ENCODE measurements around the gene RNF220. TPM values are rescaled to one million over a fixed set of nuclear protein-coding genes. Genes with fewer than 3 reads are reported as not detected.
"Not testable (repeated sequence)": the region's sequence is repeated elsewhere in the genome, so short reads cannot be mapped to it uniquely, and the experiment has no call there.

RNF220 gene
- total and polyA plus RNA-seq, 7 donors: 49.5 to 122 (median 82.8) TPM

GRCh38 chr1:44554706-44555105, 149.7 kb downstream of the RNF220 start:
- intact Hi-C loops (cut with DNase I): no loop called here
- H3K4me1 ChIP-seq: no peaks in the 10 kb centered on the region
- WGBS, 2 donors: 67 to 75% methylated on average over 2 of the region's 2 CpGs
- H3K4me3 ChIP-seq: no peak overlapping the region
- H3K27me3 ChIP-seq: peaks cover 0 to 21% (median 2%) of the 10 kb centered on the region in 3 donors
- DNase-seq: no peak
- H3K36me3 ChIP-seq: no peaks in the 10 kb centered on the region
- no peak overlapping the region for H3K27ac ChIP-seq
- no peaks in the 10 kb centered on the region for H3K9me3 ChIP-seq
- TF ChIP-seq POLR2A (IDR thresholded peaks at IDR 0.05) (no peak), CTCF (IDR thresholded peaks at IDR 0.05) (no peak), EP300 (IDR thresholded peaks at IDR 0.05) (no peak), POLR2AphosphoS5 (IDR thresholded peaks at IDR 0.05) (no peak)

GRCh38 chr1:44557778-44558177, 152.7 kb downstream of the RNF220 start:
- 81 to 83% methylated on average over 6 of the region's 6 CpGs for WGBS, 2 donors
- H3K36me3 ChIP-seq: no peaks in the 10 kb centered on the region
- no peak for TF ChIP-seq POLR2AphosphoS5 (IDR thresholded peaks at IDR 0.05)
- no peak for TF ChIP-seq EP300 (IDR thresholded peaks at IDR 0.05)
- TF ChIP-seq POLR2A (IDR thresholded peaks at IDR 0.05): no peak
- TF ChIP-seq CTCF (IDR thresholded peaks at IDR 0.05): no peak
- peaks cover 0 to 32% (median 5%) of the 10 kb centered on the region in 3 donors for H3K27me3 ChIP-seq
- H3K27ac ChIP-seq: no peak overlapping the region
- no peak for DNase-seq
- intact Hi-C loops (cut with DNase I): no loop called here
- no peaks in the 10 kb centered on the region for H3K4me1 ChIP-seq
- H3K4me3 ChIP-seq: no peak overlapping the region
- H3K9me3 ChIP-seq: no peaks in the 10 kb centered on the region

GRCh38 chr1:44558883-44559282, 153.8 kb downstream of the RNF220 start:
- 70 to 76% methylated on average over 6 of the region's 6 CpGs for WGBS, 2 donors
- Histone ChIP-seq H3K9me3 (no peaks in the 10 kb centered on the region), H3K4me3 (no peak overlapping the region), H3K27ac (no peak overlapping the region), H3K27me3 (peaks cover 0 to 32% (median 5%) of the 10 kb centered on the region in 3 donors), H3K36me3 (no peaks in the 10 kb centered on the region), H3K4me1 (no peaks in the 10 kb centered on the region)
- no peak for DNase-seq
- intact Hi-C loops (cut with DNase I): no loop called here
- TF ChIP-seq CTCF (IDR thresholded peaks at IDR 0.05) (no peak), POLR2A (IDR thresholded peaks at IDR 0.05) (no peak), POLR2AphosphoS5 (IDR thresholded peaks at IDR 0.05) (no peak), EP300 (IDR thresholded peaks at IDR 0.05) (no peak)

DNA sequence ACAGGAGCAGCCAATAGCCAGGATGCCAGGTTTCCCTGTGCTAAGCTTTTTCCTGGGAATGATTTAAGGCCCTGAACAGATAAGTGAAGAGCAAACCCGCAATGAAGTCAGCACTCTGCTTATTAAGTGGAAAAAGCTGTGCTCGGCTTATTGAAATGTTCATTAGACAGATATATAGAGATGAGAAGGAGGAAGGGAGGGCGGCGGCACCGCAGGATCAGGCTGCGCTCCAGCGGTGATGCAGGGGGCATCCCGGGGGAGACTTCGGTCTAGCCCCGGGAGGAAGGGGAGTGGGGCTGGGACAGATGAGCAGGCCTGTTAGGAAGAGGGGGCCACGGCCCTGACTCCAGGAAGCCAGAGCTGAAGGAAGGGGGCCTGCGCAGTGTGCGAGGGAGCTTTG, 154.3 kb downstream of the RNF220 start:
- TF ChIP-seq EP300 (IDR thresholded peaks at IDR 0.05) (no peak), POLR2A (IDR thresholded peaks at IDR 0.05) (no peak), POLR2AphosphoS5 (IDR thresholded peaks at IDR 0.05) (no peak), CTCF (IDR thresholded peaks at IDR 0.05) (no peak)
- Histone ChIP-seq H3K27me3 (peaks cover 0 to 32% (median 5%) of the 10 kb centered on the region in 3 donors), H3K36me3 (no peaks in the 10 kb centered on the region), H3K9me3 (no peaks in the 10 kb centered on the region), H3K27ac (no peak overlapping the region), H3K4me3 (no peak overlapping the region), H3K4me1 (no peaks in the 10 kb centered on the region)
- DNase-seq: no peak
- intact Hi-C loops (cut with DNase I): no loop called here
- WGBS, 2 donors: 83 to 92% methylated on average over 13 of the region's 13 CpGs

- no peak for DNase-seq
Measured at GRCh38 chr1:44559913-44560312, 154.9 kb downstream of the RNF220 start.

DNA sequence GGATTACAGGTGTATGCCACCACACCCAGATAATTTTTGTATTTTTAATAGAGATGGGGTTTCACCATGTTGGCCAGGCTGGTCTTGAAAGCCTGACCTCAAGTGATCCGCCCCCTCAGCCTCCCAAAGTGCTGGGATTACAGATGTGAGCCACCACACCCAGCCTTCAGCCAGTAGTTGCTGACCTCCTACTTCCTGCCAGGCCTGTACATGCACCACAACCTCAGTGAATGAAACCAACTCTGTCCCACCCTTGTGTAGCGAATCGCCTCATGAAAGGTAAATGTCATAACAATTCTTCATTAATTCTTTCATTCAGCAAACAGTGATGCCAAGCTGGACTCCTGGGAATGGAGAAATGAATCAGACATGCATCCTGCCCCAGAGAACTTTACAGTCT, 155.6 kb downstream of the RNF220 start:
- H3K36me3 ChIP-seq; intact Hi-C loops (cut with DNase I); H3K4me3 ChIP-seq; H3K27ac ChIP-seq; H3K4me1 ChIP-seq; H3K9me3 ChIP-seq; DNase-seq: not testable (repeated sequence)
- H3K27me3 ChIP-seq: peaks cover 0 to 38% (median 5%) of the 10 kb centered on the region in 3 donors
- WGBS, 2 donors: 80 to 82% methylated on average over 3 of the region's 3 CpGs

More at GRCh38 chr1:44559913-44560312, 154.9 kb downstream of the RNF220 start:
- WGBS, 2 donors: 85 to 93% methylated on average over 6 of the region's 6 CpGs
- TF ChIP-seq CTCF (IDR thresholded peaks at IDR 0.05) (no peak), POLR2A (IDR thresholded peaks at IDR 0.05) (no peak), EP300 (IDR thresholded peaks at IDR 0.05) (no peak), POLR2AphosphoS5 (IDR thresholded peaks at IDR 0.05) (no peak)
- intact Hi-C loops (cut with DNase I): no loop called here
- no peaks in the 10 kb centered on the region for H3K36me3 ChIP-seq
- H3K27ac ChIP-seq: no peak overlapping the region
- peaks cover 0 to 32% (median 5%) of the 10 kb centered on the region in 3 donors for H3K27me3 ChIP-seq
- no peaks in the 10 kb centered on the region for H3K4me1 ChIP-seq
- no peak overlapping the region for H3K4me3 ChIP-seq
- no peaks in the 10 kb centered on the region for H3K9me3 ChIP-seq
